Ovary (tissue), 10 donors: ENCODE data around the gene GPR137. TPM values are rescaled to one million over a fixed set of nuclear protein-coding genes. Genes with fewer than 3 reads are reported as not detected.

Experiments used
- DNase-seq, 5 donors: peaks; one replicate each; pipeline ENCODE4 v3.0.0-alpha.2; 2019 to 2020
- H3K27ac ChIP-seq, 2 donors: fragments of 200-600 bp; one replicate each; pipeline versions ENCODE4 v1.5.1 to v1.8.0; 2019 to 2022
- H3K27me3 ChIP-seq: fragments of 200-600 bp; one replicate; pipeline ENCODE4 v1.8.0; 2022
- H3K36me3 ChIP-seq: fragments of 200-600 bp; sonication (generic); one replicate; pipeline ENCODE4 v1.5.1; 2019
- H3K4me1 ChIP-seq: one replicate; pipeline ENCODE4 v1.8.1; 2013; ENCODE audit warnings: mild to moderate bottlenecking, moderate library complexity; ENCODE audit not compliant: insufficient read depth
- H3K4me3 ChIP-seq: fragments of 200-600 bp; sonication (generic); one replicate; pipeline ENCODE4 v1.5.1; 2017
- H3K9me3 ChIP-seq, 2 donors: fragments of 200-600 bp in 1 of 2; sonication (generic) in 1 of 2; one replicate each; pipeline versions ENCODE4 v1.5.1 to v1.8.1; 2013 to 2019; ENCODE audit warnings: mild to moderate bottlenecking in 1 of 2, moderate library complexity in 1 of 2
- EP300 ChIP-seq: sonication (generic); formaldehyde crosslinking; IDR thresholded peaks from one replicate; pipeline ENCODE4 v1.6.1; 2017; ENCODE audit warnings: antibody characterized with exemption
- POLR2A ChIP-seq: fragments of 450-650 bp; IDR thresholded peaks from one replicate; pipeline ENCODE4 v1.6.1; 2017; ENCODE audit warnings: antibody characterized with exemption, mild to moderate bottlenecking, moderate library complexity
- WGBS, 3 donors: extraction: QIAGEN DNeasy Blood & Tissue Kit in 1 of 3; methylation state at CpG; one replicate each; pipeline versions ENCODE4 v1.1.5 to v1.1.7; 2013 to 2017; 5-methylcytosine and 5-hydroxymethylcytosine counted together
- intact Hi-C, 4 donors: fragments of 100-400 bp; cut with DNase I; formaldehyde crosslinking; loops; one replicate each; pipeline versions ENCODE4 v1.11.0 to v1.15.1; 2022 to 2023
- long read RNA-seq, 3 donors: library from polyadenylated mRNA in 2 of 3; unstranded in 2 of 3; transcript quantifications; one replicate each; pipeline ENCODE4 v2.0.0 and lab custom pipeline, GENCODE V29; 2021 to 2026
- polyA plus RNA-seq, 2 donors: library from polyadenylated mRNA; stranded (reverse); fragments of 200-250 nt in 1 of 2; fragments of 350-450 nt in 1 of 2; fragmentation: Illumina TruSeq in 1 of 2; extraction: RNeasy Lipid Tissue Mini Kit (QIAGEN cat#74804) in 1 of 2; gene quantifications; one replicate each; pipeline ENCODE4 v1.2.3, GENCODE V29; 2013 to 2014
- total RNA-seq, 7 donors: library from RNA; depleted of rRNA in 2 of 7; stranded (reverse); fragments of >200 nt in 2 of 7; fragmentation: NEBNext Ultra II Directional in 3 of 7; extraction: Animal tissue kit (Norgen Biotek cat#: 25700) in 3 of 7; gene quantifications; one replicate each; pipeline versions ENCODE4 v1.1.0 to v1.2.4, GENCODE V29; 2016 to 2023
- TF ChIP-seq, protein P1 (sequence below), 3 donors: fragments of 450-650 bp in 2 of 3; fragments of 200-600 bp in 1 of 3; IDR thresholded peaks; one replicate each; pipeline versions ENCODE4 v1.5.1 to v1.8.0; 2016 to 2022; ENCODE audit warnings: antibody characterized with exemption in 3 of 3, mild to moderate bottlenecking in 1 of 3
- donor health status: DM: no; HTN: no; CAD: no; lungs with moderate emphysema.
- donor health status: DM: no; HTN: no; CAD: no.
- donor health status: Bipolar disorder and iron deficiency.
- donor health status: DM: yes; HTN: yes; CAD: no.
- donor health status: DM: no; HTN: no; CAD: no.
- donor health status: DM: yes; HTN: yes; CAD: no.

Gene GPR137, protein sequence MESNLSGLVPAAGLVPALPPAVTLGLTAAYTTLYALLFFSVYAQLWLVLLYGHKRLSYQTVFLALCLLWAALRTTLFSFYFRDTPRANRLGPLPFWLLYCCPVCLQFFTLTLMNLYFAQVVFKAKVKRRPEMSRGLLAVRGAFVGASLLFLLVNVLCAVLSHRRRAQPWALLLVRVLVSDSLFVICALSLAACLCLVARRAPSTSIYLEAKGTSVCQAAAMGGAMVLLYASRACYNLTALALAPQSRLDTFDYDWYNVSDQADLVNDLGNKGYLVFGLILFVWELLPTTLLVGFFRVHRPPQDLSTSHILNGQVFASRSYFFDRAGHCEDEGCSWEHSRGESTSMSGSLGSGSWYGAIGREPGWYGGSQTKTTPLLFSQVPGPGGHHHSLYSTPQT
- total RNA-seq (10 to 100 TPM in 6 of 7 donors, 1 to 10 TPM in 1; 9.1 to 30.9 (median 23.8) TPM), polyA plus RNA-seq (10 to 100 TPM in 1 of 2 donors, 1 to 10 TPM in 1; 3.1 to 23.2 TPM)
- long read RNA-seq, donor 1, transcript GPR137-204 (7 exons, 1,596 nt): major isoform, 7 of 27 reads
- long read RNA-seq, donor 1, partial matches to known transcripts: 0 of 27 reads
- long read RNA-seq, donor 1, other reads (novel, unspliced or antisense): 17 of 27 reads
- long read RNA-seq, donor 2, partial matches to known transcripts: 718 of 750 reads
- long read RNA-seq, donor 2, other reads (novel, unspliced or antisense): 25 of 750 reads
- long read RNA-seq, donor 3, transcript GPR137-204 (7 exons, 1,596 nt): major isoform, 18 of 43 reads
- long read RNA-seq, donor 3, partial matches to known transcripts: 1 of 43 reads
- long read RNA-seq, donor 3, other reads (novel, unspliced or antisense): 21 of 43 reads

DNA sequence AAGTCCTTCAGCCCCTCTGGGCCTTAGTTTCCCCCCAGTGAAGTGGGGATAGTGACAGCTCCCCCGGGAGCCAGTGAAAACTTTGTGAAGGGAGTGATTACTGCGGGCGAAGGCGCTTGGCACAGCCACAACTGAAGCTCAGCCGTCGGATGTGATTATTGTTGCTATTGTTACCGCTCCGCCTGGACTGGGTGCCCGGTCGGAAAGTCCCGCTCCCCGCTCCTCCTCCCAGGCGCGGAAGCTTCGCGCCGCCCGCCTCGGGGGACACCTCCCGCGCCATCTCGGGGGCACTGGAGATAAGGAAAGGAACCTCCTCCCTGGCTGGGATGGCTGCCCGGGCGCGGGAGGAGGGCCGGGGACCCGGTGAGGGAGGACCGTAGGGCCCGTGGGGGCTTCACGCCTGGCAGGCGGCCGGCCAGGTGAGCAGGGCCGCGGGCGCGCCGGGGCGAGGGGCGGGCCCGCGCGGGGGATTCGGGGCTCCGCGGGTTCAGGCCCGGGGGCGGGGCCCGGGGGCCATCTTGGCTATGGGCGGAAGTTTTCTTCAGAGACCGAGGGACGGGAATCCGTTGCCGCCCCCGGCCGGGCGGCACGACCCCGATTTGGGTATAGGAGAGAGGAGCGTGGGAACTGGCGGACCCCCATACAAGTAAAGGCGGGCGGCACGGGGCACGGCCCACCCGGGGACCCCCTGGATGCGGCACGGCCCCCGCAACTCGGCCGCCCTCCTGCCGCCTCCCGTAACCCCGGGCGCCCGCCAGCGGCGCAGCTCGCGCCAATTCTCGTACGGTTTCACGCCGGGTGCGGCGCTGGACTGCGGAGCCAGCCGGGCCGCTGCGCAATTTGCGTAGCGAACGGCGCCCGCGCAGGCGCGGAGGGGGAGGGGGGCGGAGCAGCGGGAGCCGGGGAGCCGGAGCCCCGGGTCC, at the start of gene GPR137:
GPR137 (plus strand) TSS at position 887 of the 923 bp plus-strand sequence. CDS start 677 bp downstream, outside the sequence.
- DNase-seq: peak; percentile 86 to 94 (median 89)
- TF ChIP-seq POLR2A: no peak
- TF ChIP-seq, protein P1, sequence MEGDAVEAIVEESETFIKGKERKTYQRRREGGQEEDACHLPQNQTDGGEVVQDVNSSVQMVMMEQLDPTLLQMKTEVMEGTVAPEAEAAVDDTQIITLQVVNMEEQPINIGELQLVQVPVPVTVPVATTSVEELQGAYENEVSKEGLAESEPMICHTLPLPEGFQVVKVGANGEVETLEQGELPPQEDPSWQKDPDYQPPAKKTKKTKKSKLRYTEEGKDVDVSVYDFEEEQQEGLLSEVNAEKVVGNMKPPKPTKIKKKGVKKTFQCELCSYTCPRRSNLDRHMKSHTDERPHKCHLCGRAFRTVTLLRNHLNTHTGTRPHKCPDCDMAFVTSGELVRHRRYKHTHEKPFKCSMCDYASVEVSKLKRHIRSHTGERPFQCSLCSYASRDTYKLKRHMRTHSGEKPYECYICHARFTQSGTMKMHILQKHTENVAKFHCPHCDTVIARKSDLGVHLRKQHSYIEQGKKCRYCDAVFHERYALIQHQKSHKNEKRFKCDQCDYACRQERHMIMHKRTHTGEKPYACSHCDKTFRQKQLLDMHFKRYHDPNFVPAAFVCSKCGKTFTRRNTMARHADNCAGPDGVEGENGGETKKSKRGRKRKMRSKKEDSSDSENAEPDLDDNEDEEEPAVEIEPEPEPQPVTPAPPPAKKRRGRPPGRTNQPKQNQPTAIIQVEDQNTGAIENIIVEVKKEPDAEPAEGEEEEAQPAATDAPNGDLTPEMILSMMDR (IDR thresholded peaks at IDR 0.05): peak in 1 of 3 donors; percentile 16
- peak; percentile 16 for TF ChIP-seq EP300
- Histone ChIP-seq H3K27me3 (no peaks in the 10 kb centered on the region), H3K4me1 (peaks cover 11% of the 10 kb centered on the region), H3K36me3 (no peaks in the 10 kb centered on the region), H3K27ac (peak within 1 kb of the TSS; percentile 83 to 96), H3K9me3 (no peaks in the 10 kb centered on the region), H3K4me3 (peak within 1 kb of the TSS; percentile 82)
- intact Hi-C loops: loop anchor here in 2 of 4 donors (2.0 to 10.0 kb wide), 3 partner anchors 14 to 1780 kb away; partner anchors contain the start of gene ESRRA (in 1 of the 2)
- whole genome bisulfite sequencing, 3 donors: 0 to 1% (median 0%) methylated on average over 65 to 102 of the region's 102 CpGs

- intact Hi-C loops: no loop called here
- Histone ChIP-seq H3K4me3 (no peak overlapping the region), H3K4me1 (peaks cover 15% of the 10 kb centered on the region), H3K27me3 (no peaks in the 10 kb centered on the region), H3K27ac (no peak overlapping the region), H3K36me3 (no peaks in the 10 kb centered on the region), H3K9me3 (no peaks in the 10 kb centered on the region)
- 50 to 69% (median 55%) methylated on average over 12 of the region's 12 CpGs for WGBS, 3 donors
- DNase-seq: peak in 3 of 5 donors; percentile 47 to 53 (median 51)
- TF ChIP-seq EP300 (no peak), POLR2A (no peak)
- TF ChIP-seq, protein P1 (IDR thresholded peaks at IDR 0.05): no peak
Observed at GRCh38 chr11:64237484-64237951, 48.1 kb upstream of the GPR137 start.

DNA sequence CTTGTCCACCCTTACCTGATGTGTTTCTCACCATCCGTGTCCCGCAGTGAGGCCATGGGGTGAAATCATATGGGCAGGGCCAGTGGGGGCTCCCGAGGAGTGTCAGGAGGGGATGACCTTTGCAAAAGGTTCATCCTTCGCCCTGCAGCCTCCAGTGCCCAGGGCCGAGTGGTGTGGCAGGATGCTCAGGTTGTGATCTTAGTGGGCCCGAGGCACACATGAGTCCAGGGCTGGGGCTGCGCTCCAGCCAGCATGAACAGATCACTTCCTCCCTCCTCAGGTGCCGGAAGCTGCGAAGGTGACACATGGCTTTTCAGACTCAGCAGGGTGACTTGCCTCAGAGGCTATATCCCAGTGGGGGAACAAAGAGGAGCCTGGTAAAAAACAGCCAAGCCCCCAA, 47.6 kb upstream of the GPR137 start:
- intact Hi-C loops: no loop called here
- H3K36me3 ChIP-seq: no peaks in the 10 kb centered on the region
- WGBS, 3 donors: 84 to 87% (median 85%) methylated on average over 8 to 9 of the region's 9 CpGs
- TF ChIP-seq EP300 (no peak), POLR2A (no peak)
- TF ChIP-seq, protein P1 (IDR thresholded peaks at IDR 0.05): no peak
- DNase-seq: peak in 2 of 5 donors; percentile 29 to 33
- no peak overlapping the region for H3K27ac ChIP-seq
- peaks cover 15% of the 10 kb centered on the region for H3K4me1 ChIP-seq
- no peak overlapping the region for H3K4me3 ChIP-seq
- H3K27me3 ChIP-seq: no peaks in the 10 kb centered on the region
- H3K9me3 ChIP-seq: no peaks in the 10 kb centered on the region
